Natural killer cell (primary cell): Measurements from ENCODE around the gene TRAP1. TPM values are rescaled to one million over a fixed set of nuclear protein-coding genes. Genes with fewer than 3 reads are reported as not detected.

ENCODE experiments used
- ATAC-seq, 3 donors: fragments of 150-1000 bp in 2 of 3; fragments of 200-7000 bp in 1 of 3; cut with Tn5 transposase; 1 replicate in 1 of 3; 2 replicates in 2 of 3; pipeline ENCODE4 v1.10.0; 2021; ENCODE audit warnings: mild to moderate bottlenecking in 2 of 3, moderate library complexity in 2 of 3
- DNase-seq, 2 donors: peaks; one replicate each; pipeline versions ENCODE4 v3.0.0 to v3.0.0-alpha.2; 2013 to 2021; ENCODE audit warnings: mixed read lengths in 1 of 2
- H3K27ac ChIP-seq: one replicate; pipeline ENCODE4 v1.5.1; 2013; ENCODE audit warnings: mild to moderate bottlenecking, low read length
- H3K27me3 ChIP-seq: one replicate; pipeline ENCODE4 v1.6.1; 2013; ENCODE audit warnings: low read length; ENCODE audit not compliant: control insufficient read depth, insufficient read depth
- H3K36me3 ChIP-seq: one replicate; pipeline ENCODE4 v1.6.1; 2013; ENCODE audit warnings: low read length; ENCODE audit not compliant: control insufficient read depth, insufficient read depth
- H3K4me1 ChIP-seq: one replicate; pipeline ENCODE4 v1.6.1; 2013; ENCODE audit warnings: low read length; ENCODE audit not compliant: control insufficient read depth, insufficient read depth
- H3K4me3 ChIP-seq: one replicate; pipeline ENCODE4 v1.5.1; 2013; ENCODE audit warnings: low read length
- H3K9me3 ChIP-seq: one replicate; pipeline ENCODE4 v1.6.1; 2013; ENCODE audit warnings: low read length; ENCODE audit not compliant: control insufficient read depth, insufficient read depth
- H3K27ac Mint-ChIP-seq, 2 donors: one replicate each; pipeline ENCODE4 v1.8.0; 2022; ENCODE audit warnings: mild to moderate bottlenecking in 2 of 2, mixed read lengths in 2 of 2, moderate library complexity in 1 of 2
- H3K27me3 Mint-ChIP-seq, 2 donors: one replicate each; pipeline ENCODE4 v1.8.0; 2022; ENCODE audit warnings: low read depth in 2 of 2, mixed read lengths in 2 of 2
- H3K36me3 Mint-ChIP-seq: one replicate; pipeline ENCODE4 v1.8.0; 2022; ENCODE audit warnings: mixed read lengths
- H3K4me1 Mint-ChIP-seq, 2 donors: one replicate each; pipeline ENCODE4 v1.8.0; 2022; ENCODE audit warnings: mixed read lengths in 2 of 2
- H3K4me3 Mint-ChIP-seq: one replicate; pipeline ENCODE4 v1.8.0; 2022; ENCODE audit warnings: mild to moderate bottlenecking, moderate library complexity, mixed read lengths
- H3K9me3 Mint-ChIP-seq, 2 donors: one replicate each; pipeline ENCODE4 v1.8.0; 2022; ENCODE audit warnings: mixed read lengths in 2 of 2
- CTCF ChIP-seq: fragments of 200-600 bp; IDR thresholded peaks from one replicate; pipeline ENCODE4 v1.8.0; 2022; ENCODE audit warnings: antibody characterized with exemption
- WGBS: methylation state at CpG from one replicate; pipeline ENCODE4 v1.1.7; 2013; ENCODE audit warnings: missing lambda C conversion rate; ENCODE audit not compliant: insufficient coverage; 5-methylcytosine and 5-hydroxymethylcytosine counted together
- intact Hi-C: fragments of 100-400 bp; cut with micrococcal nuclease; formaldehyde crosslinking; loops from one replicate; pipeline ENCODE4 v1.14.2; 2022
- total RNA-seq, 4 donors: library from RNA; stranded (reverse); fragments of 120-200 nt in 1 of 4; gene quantifications; one replicate each; pipeline versions ENCODE4 v1.2.3 to v1.2.4, GENCODE V29; 2013 to 2022

The TRAP1 gene
- total RNA-seq, 3 donors from 2014 or later (not counting 1 experiment from before 2014, with no cell fraction given) = 33.7 to 56.7 (median 54.6) TPM

- TF ChIP-seq CTCF = no peak
- peaks cover 14% of the 10 kb centered on the region for H3K4me1 ChIP-seq
- no peaks in the 10 kb centered on the region for H3K36me3 Mint-ChIP-seq
- H3K4me3 ChIP-seq = no peak overlapping the region
- ATAC-seq = peak; percentile 8 to 65 (median 48)
- peaks cover 9% of the 10 kb centered on the region in 2 donors for H3K4me1 Mint-ChIP-seq
- no peak overlapping the region for H3K27ac ChIP-seq
- H3K27me3 ChIP-seq = no peaks in the 10 kb centered on the region
- H3K27ac Mint-ChIP-seq = peak overlapping the region; percentile 60 to 79
- H3K27me3 Mint-ChIP-seq = no peaks in the 10 kb centered on the region
- no peak for DNase-seq
- intact Hi-C loops = loop anchor here (2.0 kb wide), 1 partner anchor 188 kb away; no protein-coding TSS in a partner anchor
- H3K9me3 Mint-ChIP-seq = no peaks in the 10 kb centered on the region
- peak overlapping the region; percentile 89 for H3K4me3 Mint-ChIP-seq
- WGBS = 64% methylated on average over 17 of the region's 19 CpGs
- no peaks in the 10 kb centered on the region for H3K9me3 ChIP-seq
- H3K36me3 ChIP-seq = peaks cover 7% of the 10 kb centered on the region
Measured at GRCh38 chr16:3690980-3691720, 26.2 kb downstream of the TRAP1 start.

- Mint-ChIP-seq H3K9me3 (no peaks in the 10 kb centered on the region), H3K4me3 (peak overlapping the region; percentile 89), H3K27me3 (no peaks in the 10 kb centered on the region), H3K4me1 (peaks cover 9% of the 10 kb centered on the region in 2 donors), H3K36me3 (no peaks in the 10 kb centered on the region), H3K27ac (peak overlapping the region; percentile 60 to 79)
- peaks cover 12% of the 10 kb centered on the region for H3K36me3 ChIP-seq
- DNase-seq (peak; percentile 81 to 89), ATAC-seq (peak; percentile 96 to 99 (median 97))
- intact Hi-C loops = loop anchor here (2.0 kb wide), 1 partner anchor 188 kb away; no protein-coding TSS in a partner anchor
- no peaks in the 10 kb centered on the region for H3K27me3 ChIP-seq
- H3K4me3 ChIP-seq = no peak overlapping the region
- peak; percentile 88 for TF ChIP-seq CTCF
- H3K27ac ChIP-seq = no peak overlapping the region
- no peaks in the 10 kb centered on the region for H3K9me3 ChIP-seq
- WGBS = 41% methylated on average over 18 of the region's 18 CpGs
- peaks cover 14% of the 10 kb centered on the region for H3K4me1 ChIP-seq
Measured at GRCh38 chr16:3690470-3690928, 26.8 kb downstream of the TRAP1 start.

GRCh38 chr16:3689731-3690130, 27.6 kb downstream of the TRAP1 start:
- Mint-ChIP-seq H3K27ac (no peak overlapping the region), H3K27me3 (no peaks in the 10 kb centered on the region), H3K36me3 (no peaks in the 10 kb centered on the region), H3K9me3 (no peaks in the 10 kb centered on the region), H3K4me1 (peaks cover 9% of the 10 kb centered on the region in 2 donors), H3K4me3 (no peak overlapping the region)
- Histone ChIP-seq H3K27me3 (no peaks in the 10 kb centered on the region), H3K27ac (no peak overlapping the region), H3K4me3 (no peak overlapping the region), H3K36me3 (peaks cover 12% of the 10 kb centered on the region), H3K4me1 (peaks cover 14% of the 10 kb centered on the region), H3K9me3 (no peaks in the 10 kb centered on the region)
- WGBS = 95% methylated on average over 7 of the region's 7 CpGs
- ATAC-seq (no peak), DNase-seq (no peak)
- no peak for TF ChIP-seq CTCF
- intact Hi-C loops = loop anchor here (2.0 kb wide), 1 partner anchor 189 kb away; no protein-coding TSS in a partner anchor
